Hindlimb muscle (tissue), 1 donor: Measurements from ENCODE around the gene TGIF1. TPM values are rescaled to one million over a fixed set of nuclear protein-coding genes. Genes with fewer than 3 reads are reported as not detected.
"Not testable (repeated sequence)": the region's sequence is repeated elsewhere in the genome, so short reads cannot be mapped to it uniquely, and the experiment has no call there.

Source experiments
- DNase-seq: peaks from one replicate; pipeline ENCODE4 v3.0.0-alpha.2; 2013
- polyA plus RNA-seq: library from polyadenylated mRNA; unstranded; fragments of 120-200 nt; gene quantifications from one replicate; pipeline ENCODE4 v1.2.1, GENCODE V29; 2013; ENCODE audit not compliant: insufficient read length

The TGIF1 gene
- polyA plus RNA-seq, 1 donor, result 35.6 TPM

DNA sequence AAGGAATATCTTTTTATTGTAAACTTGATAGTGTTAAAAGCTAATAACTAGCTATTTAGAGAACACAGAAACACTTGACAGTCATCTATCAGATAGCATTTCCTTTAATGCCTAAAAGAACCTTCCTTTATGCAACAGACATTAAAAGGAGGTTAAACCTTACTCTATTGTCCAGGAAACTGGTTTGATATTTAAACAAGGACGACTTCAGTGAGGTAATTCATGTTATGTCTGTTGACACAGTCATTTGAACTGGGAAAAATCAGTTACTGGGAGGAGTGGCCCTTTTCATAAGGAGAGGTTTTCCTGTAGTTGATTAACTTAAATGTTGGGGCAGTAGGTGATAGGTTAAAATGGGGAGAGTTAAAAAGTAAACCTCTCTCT is 6.7 kb downstream of the TGIF1 start:
- no peak for DNase-seq

DNA sequence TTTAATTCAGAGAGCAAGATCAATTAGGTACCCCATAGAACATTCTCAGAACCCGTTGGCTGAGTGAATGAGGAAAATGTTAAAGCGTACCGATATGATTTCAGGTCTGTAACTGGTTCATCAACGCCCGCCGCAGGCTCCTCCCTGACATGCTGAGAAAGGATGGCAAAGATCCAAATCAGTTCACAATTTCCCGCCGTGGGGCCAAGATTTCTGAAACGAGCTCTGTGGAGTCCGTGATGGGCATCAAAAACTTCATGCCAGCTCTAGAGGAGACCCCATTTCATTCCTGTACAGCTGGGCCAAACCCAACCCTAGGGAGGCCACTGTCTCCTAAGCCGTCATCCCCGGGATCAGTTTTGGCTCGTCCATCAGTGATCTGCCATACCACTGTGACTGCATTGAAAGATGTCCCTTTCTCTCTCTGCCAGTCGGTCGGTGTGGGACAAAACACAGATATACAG is 7.3 kb downstream of the TGIF1 start:
- no peak for DNase-seq

DNA sequence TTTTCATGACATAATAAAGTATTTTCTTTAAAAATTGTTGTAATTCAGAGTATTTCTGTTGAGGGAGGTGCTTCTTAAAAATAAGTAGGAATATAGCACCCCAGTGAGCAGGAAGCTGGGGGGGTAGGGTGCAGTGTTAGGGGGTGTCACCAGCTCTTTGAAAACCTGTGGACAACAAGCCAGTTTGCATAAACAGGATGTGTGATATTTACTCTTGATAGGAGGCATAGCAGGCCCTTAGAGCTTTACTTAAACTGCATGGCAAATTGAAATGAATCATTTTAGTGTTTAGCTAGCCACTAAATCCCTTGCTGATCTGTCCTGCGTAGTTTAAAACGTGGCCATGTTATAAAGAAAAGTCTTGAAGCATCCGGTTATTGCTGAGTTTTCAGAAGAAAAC is 8.4 kb downstream of the TGIF1 start:
- DNase-seq, result no peak

DNA sequence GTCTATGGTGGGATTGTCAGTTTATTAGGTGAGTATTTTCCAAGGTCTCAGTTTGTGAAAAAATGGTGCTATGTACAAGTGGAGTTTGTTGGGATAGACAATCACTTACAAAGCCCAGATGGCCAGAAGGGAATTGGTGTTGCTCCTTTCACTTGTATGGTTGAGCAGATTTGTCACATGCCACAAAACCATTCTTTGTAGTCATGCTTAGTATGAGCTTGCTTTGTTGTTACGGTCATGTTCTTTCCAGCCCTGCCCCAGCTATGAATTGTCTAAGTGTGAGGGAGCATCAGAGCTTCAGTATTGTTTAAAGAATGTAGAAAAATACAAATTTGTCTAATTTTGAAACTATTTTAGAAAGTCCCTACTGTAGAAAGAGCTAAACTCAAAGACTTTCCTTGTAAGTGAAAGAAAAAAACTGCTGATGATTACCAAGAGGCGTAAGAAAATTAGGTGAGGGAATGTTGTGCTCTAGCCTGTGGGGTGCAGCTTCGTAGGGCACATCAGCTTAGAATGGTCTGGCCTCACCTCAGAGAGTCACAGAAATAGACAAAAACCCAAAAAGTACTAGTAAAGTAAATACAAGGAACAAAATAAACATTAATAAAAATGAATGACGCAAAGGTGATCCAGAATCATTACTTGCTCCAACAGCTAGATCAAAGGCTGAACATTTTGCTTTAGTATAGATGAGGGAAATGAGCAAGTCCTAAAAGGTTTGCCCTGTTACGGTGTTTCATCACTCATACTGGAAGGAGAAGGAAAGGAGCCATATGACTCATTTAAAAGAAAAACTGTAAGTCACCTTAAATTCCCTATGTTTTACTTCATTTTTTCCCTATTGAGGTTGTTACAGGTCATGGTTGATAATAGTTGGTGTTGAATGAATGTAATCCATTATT is 9.2 kb downstream of the TGIF1 start:
- no peak for DNase-seq

DNA sequence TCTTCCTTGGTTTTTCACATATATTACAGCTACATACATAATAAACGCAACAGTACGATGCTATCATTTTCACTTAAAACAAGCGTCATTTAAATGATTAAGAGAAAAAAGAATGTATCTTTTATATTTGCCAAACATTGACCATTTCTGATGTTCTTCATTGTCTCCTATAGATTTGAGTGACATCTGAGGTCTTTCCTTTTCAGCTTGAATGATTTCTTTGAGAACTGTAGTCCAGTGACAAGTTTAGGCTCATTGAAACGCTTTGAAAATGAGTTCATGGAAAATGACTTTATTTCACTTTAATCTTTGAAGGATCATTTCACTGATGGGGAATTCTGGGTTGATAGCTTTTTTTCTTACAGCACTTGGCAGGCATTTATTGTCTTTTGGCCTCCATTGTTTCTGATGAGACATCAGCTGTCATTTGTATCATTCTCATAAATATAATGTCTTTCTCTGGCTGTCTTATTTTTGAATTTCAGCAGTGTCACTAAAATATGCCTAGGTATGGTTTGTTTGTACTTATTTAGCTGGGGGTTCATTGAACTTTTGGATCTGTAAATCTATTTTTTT is 10.9 kb downstream of the TGIF1 start:
- no peak for DNase-seq

DNA sequence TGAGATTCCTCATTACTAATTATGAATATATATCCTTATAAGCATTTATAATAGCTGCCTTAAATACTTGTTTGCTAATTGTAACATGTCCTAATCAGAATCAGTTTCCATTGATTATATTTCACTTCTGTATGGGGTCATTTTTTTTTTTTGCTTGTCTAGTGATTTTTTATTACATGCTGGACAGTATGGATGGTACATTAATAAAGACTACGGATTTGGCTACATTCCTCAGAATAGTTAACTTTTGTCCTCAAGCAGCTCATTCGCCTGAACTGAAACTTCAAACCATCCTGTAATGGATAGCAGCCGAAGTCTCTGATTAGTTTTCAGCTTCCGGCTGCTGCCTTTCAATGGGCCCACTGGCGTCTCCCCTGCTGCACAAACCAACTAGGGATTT is 11.7 kb downstream of the TGIF1 start:
- DNase-seq, result no peak

DNA sequence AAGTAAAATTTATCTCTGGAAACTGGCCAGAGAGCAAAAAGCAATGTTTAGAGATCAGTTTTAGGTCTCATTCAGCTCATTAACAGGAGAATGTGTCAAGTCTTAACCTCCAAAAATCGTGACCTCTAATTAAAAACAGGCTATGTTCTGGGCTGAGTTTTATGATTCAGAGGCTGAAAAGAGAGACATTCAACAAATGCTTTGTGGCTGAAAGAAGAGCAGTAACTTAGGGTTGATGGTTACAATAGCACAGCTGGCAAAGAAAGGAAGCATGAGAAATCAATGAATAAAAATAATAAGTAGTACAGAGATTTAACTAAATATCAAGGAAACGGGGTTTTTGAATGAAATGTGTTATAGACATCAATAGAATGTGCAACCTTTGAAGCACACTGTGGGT is 13.1 kb downstream of the TGIF1 start:
- DNase-seq, result no peak

DNA sequence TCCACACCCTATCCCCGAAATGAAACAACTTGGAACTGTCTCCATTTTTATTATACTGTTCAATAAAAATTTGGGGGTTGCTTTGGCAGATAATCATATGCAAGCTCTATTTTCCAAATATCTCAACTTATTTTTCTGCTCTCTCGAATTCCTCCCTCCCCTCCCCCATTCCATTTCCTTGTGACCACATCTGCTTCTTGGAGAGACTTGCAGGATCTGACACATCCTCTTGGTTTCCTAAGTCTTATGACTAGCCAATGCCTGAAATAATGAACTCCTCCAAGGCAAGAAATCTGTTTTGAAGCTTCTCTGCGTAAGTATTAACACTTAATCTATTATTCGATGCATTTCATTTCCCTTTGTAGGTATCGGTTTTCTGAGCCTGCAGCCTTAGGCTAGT is 16.1 kb downstream of the TGIF1 start:
- peak; percentile 47 for DNase-seq

DNA sequence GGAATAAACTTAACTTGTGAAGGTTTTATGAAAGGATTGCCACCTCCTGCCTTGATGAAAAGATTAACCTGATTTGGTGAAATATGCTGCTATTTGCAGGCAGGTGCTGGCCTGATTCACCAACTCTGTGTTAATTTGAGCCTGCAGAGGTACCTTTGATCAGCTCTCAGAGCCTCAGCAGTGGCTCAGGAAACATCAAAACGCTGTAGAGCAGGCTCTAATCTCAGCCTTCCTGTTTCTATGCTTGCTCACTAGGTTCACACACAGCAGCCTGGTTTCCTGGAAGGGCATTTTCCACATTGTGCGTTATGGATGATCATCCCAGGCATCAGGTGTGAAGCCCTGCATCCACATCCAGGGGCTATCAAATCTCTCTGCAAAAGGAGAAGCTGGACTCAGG is 16.9 kb downstream of the TGIF1 start:
- DNase-seq, result no peak

DNA sequence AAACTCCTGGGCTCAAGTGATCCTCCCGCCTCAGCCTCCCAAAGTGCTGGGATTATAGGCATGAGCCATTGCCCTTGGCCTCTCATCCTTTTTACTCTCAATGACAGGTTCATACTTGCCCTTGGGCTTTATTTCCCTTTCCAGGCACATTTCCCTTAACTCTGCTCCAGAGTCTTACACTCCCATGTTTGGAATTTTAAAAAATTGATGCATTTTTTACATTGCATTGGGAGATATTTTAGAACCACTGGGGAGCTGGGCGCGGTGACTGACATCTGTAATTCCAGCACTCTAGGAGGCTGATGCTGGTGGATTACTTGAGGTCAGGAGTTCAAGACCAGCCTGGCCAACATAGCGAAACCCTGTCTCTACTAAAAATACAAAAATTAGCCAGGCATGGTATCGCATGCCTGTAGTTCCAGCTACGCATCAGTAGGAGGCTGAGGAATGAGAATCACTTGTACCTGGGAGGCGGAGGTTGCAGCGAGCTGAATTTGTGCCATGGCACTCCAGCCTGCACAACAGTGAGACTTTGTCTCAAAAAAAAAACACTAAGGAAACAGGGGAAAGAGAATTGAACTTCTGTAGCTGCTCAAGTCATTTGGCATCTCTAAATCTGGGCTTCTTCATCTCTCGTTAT is 18.2 kb downstream of the TGIF1 start:
- DNase-seq, result no peak

DNA sequence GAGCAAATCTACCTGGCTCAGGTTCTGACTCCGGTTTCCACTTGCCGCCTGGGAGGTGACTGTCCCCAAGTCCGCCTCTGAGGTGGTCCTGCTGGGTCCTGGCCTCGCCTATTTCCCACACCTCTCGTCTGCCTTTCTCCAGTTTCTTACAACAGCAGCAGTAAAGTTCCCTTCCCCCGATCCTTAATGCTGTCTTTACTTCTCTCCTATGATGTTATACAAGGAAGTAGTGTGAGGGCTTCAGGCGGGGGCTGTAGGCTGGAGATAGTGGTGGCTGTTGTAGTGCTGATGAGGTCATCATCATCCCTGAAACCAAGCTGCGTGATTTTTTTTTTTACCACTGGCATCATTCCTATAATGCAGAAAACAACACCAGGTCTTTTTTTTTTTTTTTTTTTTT is 18.9 kb downstream of the TGIF1 start:
- DNase-seq, result no peak

DNA sequence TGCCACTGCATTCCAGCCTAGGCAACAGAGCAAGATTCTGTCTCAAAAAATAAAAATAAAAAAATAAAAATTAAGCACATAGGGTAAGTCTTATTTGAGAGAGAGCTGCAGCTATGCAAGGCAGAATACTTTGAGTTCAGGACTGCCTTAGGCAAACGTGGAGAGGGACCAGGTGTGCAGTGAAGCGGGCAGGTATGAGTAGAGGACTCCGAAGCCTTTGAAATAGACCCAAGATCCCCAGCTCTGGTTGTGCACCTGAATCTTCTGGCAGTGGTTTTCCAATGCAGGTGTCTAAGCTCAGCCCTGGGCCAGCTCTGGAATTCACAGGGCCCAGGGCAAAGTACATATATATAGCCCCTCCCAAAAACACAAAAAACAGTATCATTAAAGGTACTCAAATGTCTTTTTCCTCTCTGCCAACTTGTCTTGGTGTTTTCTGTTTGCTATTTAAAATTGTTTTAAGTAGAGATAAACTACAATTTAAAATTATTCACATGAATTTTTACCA is 21.2 kb downstream of the TGIF1 start:
- DNase-seq, result no peak

DNA sequence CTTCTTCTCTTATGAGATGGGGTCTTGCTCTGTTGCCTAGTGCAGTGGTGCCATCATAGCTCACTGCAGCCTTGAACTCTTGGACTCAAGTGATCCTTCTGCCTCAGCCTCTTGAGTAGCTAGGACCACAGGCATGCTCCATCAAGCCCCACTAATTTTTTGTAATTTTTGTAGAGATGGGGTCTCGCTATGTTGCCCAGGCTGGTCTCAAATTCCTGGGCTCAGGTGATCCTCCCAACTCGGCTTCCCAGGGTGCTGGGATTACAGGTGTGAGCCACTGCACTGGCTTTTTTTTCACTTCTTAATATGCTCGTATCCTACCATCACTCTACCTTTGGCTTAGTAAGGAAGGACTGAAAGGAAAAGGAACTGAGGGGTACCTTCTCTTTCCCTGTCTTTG is 22.1 kb downstream of the TGIF1 start:
- not testable (repeated sequence) for DNase-seq

DNA sequence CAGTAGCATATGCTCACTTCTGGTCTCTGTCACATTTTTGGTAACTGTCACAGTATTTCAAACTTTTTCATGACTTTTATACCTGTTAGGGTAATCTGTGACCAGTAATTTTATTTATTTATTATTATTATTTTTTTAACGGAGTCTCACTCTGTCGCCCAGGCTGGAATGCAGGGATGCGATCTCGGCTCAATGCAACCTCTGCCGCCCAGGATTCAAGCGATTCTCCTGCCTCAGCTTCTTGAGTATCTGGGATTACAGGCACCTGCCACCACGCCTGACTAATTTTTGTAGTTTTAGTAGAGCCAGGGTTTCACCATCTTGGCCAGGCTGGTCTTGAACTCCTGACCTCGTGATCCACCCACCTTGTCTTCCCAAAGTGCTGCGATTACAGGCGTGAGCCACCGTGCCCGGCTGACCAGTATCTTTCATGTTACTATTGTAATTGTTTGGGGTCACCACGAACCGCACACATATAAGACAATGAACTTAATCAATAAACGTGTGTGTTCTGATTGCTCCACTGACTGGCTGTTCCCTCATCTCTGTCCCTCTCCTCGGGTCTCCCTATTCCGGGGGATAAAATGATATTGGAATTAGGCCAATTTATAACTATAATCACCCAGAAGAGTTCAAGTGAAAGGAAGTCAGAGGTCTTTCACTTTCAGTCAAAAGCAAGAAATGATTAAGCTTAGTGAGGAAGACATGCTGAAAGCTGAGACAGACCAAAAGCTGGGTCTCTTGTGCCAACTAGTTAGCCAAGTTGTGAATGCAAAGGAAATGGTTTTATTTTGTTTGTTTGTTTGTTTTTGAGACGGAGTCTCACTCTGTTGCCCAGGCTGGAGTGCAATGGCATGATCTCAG is 22.9 kb downstream of the TGIF1 start:
- no peak for DNase-seq

DNA sequence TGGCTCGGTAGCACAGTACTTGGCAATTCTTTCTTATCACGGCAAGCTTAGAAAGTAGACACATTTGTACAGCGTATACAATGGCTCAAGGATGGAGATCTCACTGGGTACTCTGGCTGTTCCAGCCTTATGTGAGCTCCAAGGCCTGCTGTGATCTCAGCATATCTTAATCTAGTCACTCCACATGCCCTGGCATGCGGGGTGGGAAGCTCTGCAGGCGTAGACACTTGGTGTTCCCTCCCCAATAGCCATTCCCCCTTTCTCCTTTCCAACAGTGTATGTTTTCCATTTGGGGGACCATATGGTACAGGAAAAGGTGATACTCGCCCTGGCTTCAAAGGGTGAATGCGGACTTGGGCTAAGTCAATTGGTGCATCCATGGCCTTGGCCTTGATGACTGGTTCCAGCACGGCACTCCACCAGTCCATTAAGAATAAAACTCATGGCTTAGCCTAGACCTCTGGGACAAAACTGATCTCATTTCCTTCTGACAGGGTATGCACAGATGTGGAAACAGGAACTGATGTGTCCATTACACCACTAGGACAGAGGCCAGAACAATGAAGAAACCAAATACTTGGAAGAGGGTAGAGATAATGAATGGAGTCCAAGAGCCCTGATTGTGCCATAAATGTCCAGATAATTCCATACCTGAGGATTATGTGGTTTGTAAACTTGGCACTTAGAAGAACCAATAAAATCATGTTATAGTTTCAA is 28.4 kb downstream of the TGIF1 start:
- DNase-seq, result no peak

DNA sequence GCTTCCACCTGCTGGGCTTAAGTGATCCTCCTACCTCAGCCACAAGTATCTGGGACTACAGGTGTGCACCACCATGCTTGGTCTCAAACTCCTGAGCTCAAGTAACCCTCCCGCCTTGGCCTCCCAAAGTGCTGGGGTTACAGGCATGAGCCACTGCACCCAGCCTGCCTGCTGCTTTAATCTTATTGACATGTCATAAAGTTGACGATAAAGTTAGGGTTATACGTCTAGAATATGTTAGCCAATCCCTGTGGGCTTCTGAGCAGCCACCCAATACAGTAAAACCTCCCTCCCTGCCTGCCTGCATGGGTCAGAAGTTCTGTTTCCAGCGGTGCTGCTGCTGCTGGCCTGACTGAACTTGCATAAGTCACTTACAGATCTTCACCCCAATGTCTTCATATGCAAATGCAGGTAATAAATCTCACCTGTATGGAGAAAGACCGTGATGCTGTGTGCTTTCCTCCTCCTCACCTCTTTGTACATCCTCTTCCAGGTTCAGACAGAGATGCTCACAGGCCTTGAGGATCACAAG is 30.1 kb downstream of the TGIF1 start:
- DNase-seq, result no peak

DNA sequence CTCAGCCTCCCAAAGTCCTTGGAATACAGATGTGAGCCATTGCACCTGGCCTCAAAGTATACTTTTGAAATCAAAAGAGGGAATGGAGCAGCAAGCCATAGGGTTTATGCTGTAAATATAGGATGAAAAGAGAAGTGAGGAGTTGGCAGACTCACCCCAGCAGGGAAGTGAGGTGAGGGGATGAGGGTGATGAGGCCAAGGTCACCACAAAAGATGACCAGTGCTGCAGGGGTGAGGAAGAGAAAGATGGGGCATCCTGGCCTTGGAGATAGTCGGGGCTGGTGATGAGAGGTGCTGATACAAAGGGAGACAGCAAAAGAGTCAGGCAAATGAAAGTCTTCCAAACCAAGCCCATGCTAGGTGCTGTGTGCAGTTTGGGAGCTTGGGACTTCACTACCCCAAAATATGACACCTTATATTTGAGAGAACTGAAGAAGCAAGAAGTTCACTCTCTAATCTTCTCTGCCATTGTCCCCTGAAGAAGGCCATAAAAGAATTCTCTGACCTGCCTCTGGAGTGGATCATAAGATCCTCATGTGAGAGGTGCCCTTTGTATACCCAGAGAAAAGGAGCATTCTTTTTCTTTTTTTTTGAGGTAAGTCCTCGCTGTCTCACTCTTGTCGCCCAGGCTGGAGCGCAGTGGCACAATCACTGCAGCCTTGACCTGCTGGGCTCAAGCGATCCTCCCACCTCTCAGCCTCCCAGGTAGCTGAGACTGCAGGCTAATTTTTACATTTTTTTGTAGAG is 31.0 kb downstream of the TGIF1 start:
- no peak for DNase-seq

DNA sequence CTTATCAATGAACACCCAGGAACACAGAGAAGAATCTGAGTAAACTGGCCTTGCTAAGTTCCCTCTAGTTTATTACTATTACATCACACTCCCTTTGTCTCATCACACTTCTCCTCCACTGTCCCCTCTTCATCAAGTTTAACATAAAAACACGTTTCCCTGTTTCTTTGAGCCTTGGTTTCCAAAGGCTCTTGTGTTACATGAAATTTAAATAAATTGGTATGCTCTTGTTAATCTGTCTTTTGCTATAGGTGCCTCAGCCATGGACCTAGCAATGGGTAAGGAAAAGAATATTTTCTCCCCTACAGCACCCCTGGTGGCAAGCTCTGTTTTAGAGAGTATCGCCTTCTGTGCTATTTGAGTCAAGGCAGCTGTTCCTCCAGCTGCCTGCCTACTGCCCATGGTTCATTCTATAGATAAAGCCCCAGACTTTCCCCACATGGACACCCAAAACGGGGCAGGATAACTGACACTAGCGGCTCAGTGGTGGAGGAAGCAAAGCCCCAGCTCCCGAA is 31.8 kb downstream of the TGIF1 start:
- DNase-seq, result peak; percentile 36

DNA sequence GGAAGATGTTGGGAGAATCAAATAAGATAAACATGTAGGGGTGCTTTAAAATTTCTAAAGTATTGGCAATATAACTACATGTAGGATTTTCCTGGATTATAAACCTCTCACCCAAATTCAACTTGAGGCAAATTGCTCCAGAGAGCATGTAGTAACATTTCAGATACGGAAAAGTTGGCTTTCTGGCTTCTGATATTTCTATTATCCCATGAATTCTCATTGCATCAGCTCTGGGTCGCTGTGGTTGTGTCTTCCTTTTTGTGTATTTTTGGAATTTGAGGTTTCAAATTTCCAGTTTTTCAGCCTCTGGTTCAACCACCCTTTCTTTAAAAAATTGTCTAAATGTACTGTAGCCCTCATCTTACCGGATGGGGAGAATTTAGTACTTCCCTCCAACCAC is 32.3 kb downstream of the TGIF1 start:
- DNase-seq, result no peak
